OCI-LY3 (cell line): Measurements from ENCODE around the gene ASCC3.

Experiments
- H2AFZ ChIP-seq: fragments of 200-600, 300-600 bp; shearing (Covaris generic); 2 replicates; pipeline ENCODE4 v1.6.0; 2014; ENCODE audit warnings: antibody characterized with exemption, low read depth, low read length
- H3K27ac ChIP-seq: fragments of 200-600, 300-600 bp; sonication (generic); 2 replicates; pipeline ENCODE4 v1.5.1; 2014; ENCODE audit warnings: mild to moderate bottlenecking, low read length, moderate library complexity, mixed read lengths
- H3K27me3 ChIP-seq: fragments of 200-600, 300-600 bp; sonication (generic); 2 replicates; pipeline ENCODE4 v1.6.1; 2014; ENCODE audit warnings: low read depth, low read length, mixed read lengths
- H3K36me3 ChIP-seq: fragments of 200-600, 300-600 bp; sonication (generic); replicated peaks from 2 replicates; pipeline ENCODE3; 2014; ENCODE audit warnings: low read depth, low read length, mixed read lengths
- H3K4me1 ChIP-seq: fragments of 300-600, 200-600 bp; sonication (generic); 2 replicates; pipeline ENCODE4 v1.6.1; 2014; ENCODE audit warnings: low read length, mixed read lengths
- H3K4me2 ChIP-seq: fragments of 200-600, 300-600 bp; sonication (generic); 2 replicates; pipeline ENCODE4 v1.6.1; 2014; ENCODE audit warnings: low read length, mixed read lengths
- H3K4me3 ChIP-seq: fragments of 300-600, 200-600 bp; sonication (generic); 2 replicates; pipeline ENCODE4 v1.5.1; 2014; ENCODE audit warnings: antibody characterized with exemption, mild to moderate bottlenecking, low read length, moderate library complexity
- H3K79me2 ChIP-seq: fragments of 300-600, 200-600 bp; shearing (Covaris generic); 2 replicates; pipeline ENCODE4 v1.6.1; 2014; ENCODE audit warnings: mild to moderate bottlenecking, low read length, mixed read lengths
- H3K9ac ChIP-seq: fragments of 300-600, 200-600 bp; shearing (Covaris generic); 2 replicates; pipeline ENCODE4 v1.6.0; 2014; ENCODE audit warnings: mild to moderate bottlenecking, low read length, moderate library complexity
- H3K9me3 ChIP-seq: fragments of 200-600, 300-600 bp; shearing (Covaris generic); 2 replicates; pipeline ENCODE4 v1.6.1; 2014; ENCODE audit warnings: low read length, mixed read lengths; ENCODE audit not compliant: insufficient read depth
- H4K20me1 ChIP-seq: fragments of 200-600, 300-600 bp; sonication (generic); 2 replicates; pipeline ENCODE4 v1.6.1; 2016; ENCODE audit warnings: low read length, mixed read lengths; ENCODE audit not compliant: insufficient read depth
- EZH2phosphoT487 ChIP-seq: fragments of 200-600 bp; shearing (Covaris generic); IDR thresholded peaks from 2 replicates; pipeline ENCODE4 v1.6.1; 2018; ENCODE audit warnings: antibody characterized with exemption, mixed run types, low read depth
- TF ChIP-seq, protein P1 (sequence below): fragments of 200-600, 300-600 bp; sonication (generic); IDR thresholded peaks from 2 replicates; pipeline ENCODE4 v1.5.1; 2014; ENCODE audit warnings: antibody characterized with exemption, low read length, low read depth

Gene ASCC3

DNA sequence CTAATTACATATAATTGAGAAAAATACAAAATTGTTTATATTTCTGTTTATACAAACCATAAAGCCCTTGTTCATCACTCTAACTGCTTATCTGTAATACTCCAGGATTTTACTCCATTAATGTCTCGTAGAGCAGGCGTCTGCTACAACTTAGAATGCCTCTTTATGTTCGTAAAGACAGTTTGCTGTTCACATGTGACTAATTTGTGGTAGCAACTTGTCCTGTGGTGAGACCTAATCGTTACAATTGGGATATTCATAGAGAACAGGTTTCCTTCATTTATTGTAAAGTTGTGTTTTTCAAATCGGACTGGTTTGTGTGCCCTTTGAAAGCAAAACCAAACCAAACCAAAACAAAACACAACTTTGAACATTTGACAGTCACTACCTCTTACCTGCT lies 149.7 kb downstream of the ASCC3 start:
- no peaks in the 10 kb centered on the region for H3K36me3 ChIP-seq
- TF ChIP-seq EZH2phosphoT487 = no peak
- TF ChIP-seq, protein P1, sequence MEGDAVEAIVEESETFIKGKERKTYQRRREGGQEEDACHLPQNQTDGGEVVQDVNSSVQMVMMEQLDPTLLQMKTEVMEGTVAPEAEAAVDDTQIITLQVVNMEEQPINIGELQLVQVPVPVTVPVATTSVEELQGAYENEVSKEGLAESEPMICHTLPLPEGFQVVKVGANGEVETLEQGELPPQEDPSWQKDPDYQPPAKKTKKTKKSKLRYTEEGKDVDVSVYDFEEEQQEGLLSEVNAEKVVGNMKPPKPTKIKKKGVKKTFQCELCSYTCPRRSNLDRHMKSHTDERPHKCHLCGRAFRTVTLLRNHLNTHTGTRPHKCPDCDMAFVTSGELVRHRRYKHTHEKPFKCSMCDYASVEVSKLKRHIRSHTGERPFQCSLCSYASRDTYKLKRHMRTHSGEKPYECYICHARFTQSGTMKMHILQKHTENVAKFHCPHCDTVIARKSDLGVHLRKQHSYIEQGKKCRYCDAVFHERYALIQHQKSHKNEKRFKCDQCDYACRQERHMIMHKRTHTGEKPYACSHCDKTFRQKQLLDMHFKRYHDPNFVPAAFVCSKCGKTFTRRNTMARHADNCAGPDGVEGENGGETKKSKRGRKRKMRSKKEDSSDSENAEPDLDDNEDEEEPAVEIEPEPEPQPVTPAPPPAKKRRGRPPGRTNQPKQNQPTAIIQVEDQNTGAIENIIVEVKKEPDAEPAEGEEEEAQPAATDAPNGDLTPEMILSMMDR = no peak
- H2AFZ ChIP-seq = no peak overlapping the region
- no peak overlapping the region for H3K4me2 ChIP-seq
- no peak overlapping the region for H3K4me3 ChIP-seq
- no peak overlapping the region for H3K9ac ChIP-seq
- H3K4me1 ChIP-seq = no peaks in the 10 kb centered on the region
- no peaks in the 10 kb centered on the region for H3K79me2 ChIP-seq
- no peak overlapping the region for H3K27ac ChIP-seq
- H4K20me1 ChIP-seq = no peaks in the 10 kb centered on the region
- H3K27me3 ChIP-seq = no peaks in the 10 kb centered on the region
- H3K9me3 ChIP-seq = no peaks in the 10 kb centered on the region

DNA sequence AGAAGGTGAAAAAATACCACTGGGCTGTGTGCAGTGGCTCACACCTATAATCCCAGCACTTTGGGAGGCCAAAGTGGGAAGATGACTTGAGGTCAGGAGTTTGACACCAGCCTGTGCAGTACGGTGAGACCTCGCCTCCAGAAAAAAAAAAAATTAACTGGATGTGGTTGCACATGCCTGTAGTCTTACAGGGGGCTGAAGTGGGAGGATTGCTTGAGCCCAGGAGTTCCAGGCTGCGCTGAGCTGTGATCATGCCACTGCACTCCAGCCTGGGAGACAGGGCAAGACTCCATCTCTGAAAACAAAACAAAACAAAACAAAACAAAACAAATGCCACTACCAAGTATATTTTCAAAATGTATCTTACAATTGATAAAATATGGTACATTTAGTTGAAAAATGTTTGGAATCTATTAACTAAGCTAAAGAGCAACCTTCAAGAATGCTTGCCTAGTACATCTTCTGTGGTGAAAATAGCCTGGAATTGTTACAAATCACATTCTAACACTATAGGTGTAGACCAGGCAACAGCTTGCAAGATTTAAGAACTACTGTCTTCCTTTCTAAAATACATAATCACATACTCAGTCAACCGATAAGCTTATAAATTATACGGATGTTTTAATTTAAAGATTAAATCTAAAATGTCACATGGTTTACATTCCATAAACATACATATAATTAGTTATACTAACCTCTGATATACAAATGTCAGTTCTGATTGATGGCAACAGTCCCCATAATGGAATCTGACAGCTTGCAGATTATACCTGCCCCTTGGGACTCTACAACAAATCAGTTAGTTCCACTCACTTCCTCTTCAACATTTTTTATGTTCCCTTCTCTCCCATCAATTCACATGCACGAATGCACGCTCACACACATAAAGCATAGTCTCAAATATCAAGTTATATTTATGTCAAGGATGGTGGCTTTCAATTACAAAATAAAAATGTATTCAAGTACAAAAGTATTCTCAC lies 150.8 kb downstream of the ASCC3 start:
- Histone ChIP-seq H3K79me2 (no peaks in the 10 kb centered on the region), H4K20me1 (no peaks in the 10 kb centered on the region), H3K9me3 (no peaks in the 10 kb centered on the region), H2AFZ (no peak overlapping the region), H3K4me3 (no peak overlapping the region), H3K9ac (no peak overlapping the region), H3K36me3 (no peaks in the 10 kb centered on the region), H3K27me3 (no peaks in the 10 kb centered on the region), H3K27ac (no peak overlapping the region), H3K4me1 (no peaks in the 10 kb centered on the region), H3K4me2 (no peak overlapping the region)
- TF ChIP-seq, protein P1 = no peak
- no peak for TF ChIP-seq EZH2phosphoT487

GRCh38 chr6:100726666-100727065 lies 154.5 kb downstream of the ASCC3 start:
- H3K27me3 ChIP-seq = no peaks in the 10 kb centered on the region
- H2AFZ ChIP-seq = no peak overlapping the region
- H3K9ac ChIP-seq = no peak overlapping the region
- H3K36me3 ChIP-seq = no peaks in the 10 kb centered on the region
- no peak overlapping the region for H3K27ac ChIP-seq
- no peak overlapping the region for H3K4me2 ChIP-seq
- H3K4me3 ChIP-seq = no peak overlapping the region
- TF ChIP-seq EZH2phosphoT487 = no peak
- TF ChIP-seq, protein P1 = no peak
- no peaks in the 10 kb centered on the region for H3K4me1 ChIP-seq
- no peaks in the 10 kb centered on the region for H3K9me3 ChIP-seq
- H3K79me2 ChIP-seq = no peaks in the 10 kb centered on the region
- H4K20me1 ChIP-seq = no peaks in the 10 kb centered on the region

DNA sequence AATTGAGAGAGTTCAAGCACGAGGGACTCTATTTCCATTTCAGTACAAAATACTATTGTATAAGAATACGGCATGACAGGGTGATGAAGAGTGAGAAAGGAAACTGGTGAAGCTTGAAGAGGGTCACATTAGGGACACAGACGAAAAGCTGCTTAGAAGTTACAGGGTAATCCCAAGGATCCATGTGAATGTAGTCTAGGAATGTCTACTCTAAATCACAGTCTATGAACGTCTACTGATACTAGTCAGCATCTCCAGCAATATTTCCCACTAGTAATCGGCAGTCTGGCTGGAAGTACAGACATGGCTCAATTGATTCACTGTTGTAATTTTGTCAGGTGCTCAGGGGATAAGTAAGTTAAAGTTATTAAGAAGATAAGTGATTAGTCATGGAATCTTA lies 156.4 kb downstream of the ASCC3 start:
- Histone ChIP-seq H2AFZ (no peak overlapping the region), H3K9ac (no peak overlapping the region), H3K27me3 (no peaks in the 10 kb centered on the region), H3K4me1 (no peaks in the 10 kb centered on the region), H3K27ac (no peak overlapping the region), H3K36me3 (no peaks in the 10 kb centered on the region), H4K20me1 (no peaks in the 10 kb centered on the region), H3K9me3 (no peaks in the 10 kb centered on the region), H3K4me2 (no peak overlapping the region), H3K4me3 (no peak overlapping the region), H3K79me2 (no peaks in the 10 kb centered on the region)
- TF ChIP-seq EZH2phosphoT487 = no peak
- TF ChIP-seq, protein P1 = no peak
